ENCODE data around the gene TNFAIP2.

TNFAIP2 gene

GRCh38 chr14:103122585-103122946 is 695 bp upstream of the TNFAIP2 start:
- DNase-seq (ENCODE audit: low read depth) = no peak

DNA sequence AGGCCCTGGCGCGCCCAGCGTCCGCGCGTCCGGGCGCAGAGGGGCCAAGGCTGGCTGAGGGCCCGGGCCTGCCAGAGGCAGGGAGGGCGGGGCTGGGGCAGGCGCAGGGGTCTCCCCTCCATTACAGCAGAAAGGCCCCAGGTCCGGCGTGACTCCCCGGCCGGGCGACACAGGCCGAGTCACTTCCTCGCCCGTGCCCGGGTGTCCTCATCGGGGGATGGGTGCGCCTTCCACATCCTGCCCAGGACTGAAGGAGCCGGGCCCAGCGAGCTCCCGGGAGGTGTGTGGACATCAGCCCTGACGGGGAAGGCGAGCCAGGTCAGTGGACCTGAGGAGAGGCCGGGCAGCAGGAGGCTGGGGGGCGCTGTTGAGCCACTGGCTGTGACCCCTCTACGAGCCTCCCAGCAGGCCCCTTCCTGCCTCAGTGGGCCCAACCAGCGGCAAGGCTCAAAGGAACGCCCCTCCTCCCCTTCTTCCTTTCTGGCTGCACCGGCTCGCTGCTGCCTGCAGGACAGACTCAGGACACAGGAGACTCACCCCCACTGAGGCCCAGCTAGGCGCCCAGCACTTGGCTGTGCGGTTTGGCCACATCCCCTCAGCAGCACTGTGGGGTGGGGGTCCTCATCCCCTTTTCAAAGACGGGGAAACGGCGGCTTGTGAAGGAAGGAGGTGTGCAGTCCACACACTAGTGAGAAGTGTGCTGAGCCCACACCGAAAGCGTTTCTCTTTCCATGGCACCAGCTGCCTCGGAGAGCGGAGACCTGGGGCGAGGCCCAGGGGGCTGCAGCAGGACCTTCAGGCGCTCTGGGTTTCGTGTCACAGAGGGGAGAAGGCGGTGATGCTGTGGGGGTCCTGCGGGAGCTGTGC is 606 bp downstream of the TNFAIP2 start:
- no peak for DNase-seq (ENCODE audit: low read depth)

DNA sequence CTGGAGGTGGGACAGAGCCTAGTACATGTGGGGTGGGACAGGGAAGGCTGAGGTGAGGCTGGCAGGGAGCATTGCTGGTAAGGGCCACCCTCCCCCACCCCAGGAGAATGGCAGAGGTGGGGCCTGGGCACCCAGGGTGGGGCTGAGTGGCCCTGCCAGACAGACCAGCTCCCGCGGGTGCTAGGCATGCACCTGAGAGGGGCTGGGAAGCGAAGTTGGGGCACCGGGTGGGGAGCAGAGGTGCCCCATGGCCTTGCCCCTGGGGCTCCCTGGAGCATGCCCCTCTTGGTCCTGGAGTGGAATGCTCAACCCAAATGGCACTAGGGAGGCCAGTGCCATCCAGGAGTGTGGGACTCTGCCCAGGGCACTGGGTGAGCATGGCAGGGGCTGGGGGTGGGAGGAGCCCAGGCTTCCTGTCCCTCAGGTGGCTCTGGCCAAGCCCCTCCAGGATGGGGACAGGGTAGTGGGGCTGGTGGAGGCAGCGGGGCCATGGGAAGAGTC is 1.3 kb downstream of the TNFAIP2 start:
- DNase-seq (ENCODE audit: low read depth) = no peak

GRCh38 chr14:103125098-103126070 is 2.1 kb downstream of the TNFAIP2 start:
- DNase-seq (ENCODE audit: low read depth) = no peak

DNA sequence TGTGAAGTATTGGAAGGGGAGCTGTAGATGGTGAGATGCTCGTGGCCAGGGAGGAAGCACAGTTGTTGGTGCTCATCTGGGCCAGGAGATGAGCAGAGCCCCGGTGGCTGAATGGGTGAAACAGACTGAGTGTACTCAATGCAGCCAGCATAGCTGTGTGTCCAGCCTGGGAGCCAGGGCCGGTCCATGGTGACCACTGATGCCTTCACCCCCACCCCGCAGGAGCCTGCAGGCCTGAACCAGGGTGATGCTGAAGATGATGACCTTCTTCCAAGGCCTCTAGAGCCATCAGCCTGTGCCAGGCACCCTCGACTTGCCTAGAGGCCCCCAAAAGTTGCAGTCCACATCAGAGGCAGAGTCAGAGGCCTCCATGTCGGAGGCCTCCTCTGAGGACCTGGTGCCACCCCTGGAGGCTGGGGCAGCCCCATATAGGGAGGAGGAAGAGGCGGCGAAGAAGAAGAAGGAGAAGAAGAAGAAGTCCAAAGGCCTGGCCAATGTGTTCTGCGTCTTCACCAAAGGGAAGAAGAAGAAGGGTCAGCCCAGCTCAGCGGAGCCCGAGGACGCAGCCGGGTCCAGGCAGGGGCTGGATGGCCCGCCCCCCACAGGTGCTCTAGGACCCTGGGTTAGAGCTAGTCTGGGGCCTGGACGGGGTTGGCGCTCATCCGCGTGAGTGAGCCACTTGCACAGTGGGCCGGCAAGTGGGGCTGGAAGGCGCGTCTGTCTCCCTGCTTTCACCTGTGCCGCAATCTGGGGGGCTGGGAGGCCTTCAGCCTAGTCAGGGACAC is 3.0 kb downstream of the TNFAIP2 start:
- no peak for DNase-seq (ENCODE audit: low read depth)

- no peak for DNase-seq (ENCODE audit: low read depth)
These were observed 3.6 kb downstream of the TNFAIP2 start for GRCh38 chr14:103126873-103127304.

GRCh38 chr14:103127356-103127755 is 4.1 kb downstream of the TNFAIP2 start:
- DNase-seq (ENCODE audit: low read depth) = no peak

- DNase-seq (ENCODE audit: low read depth) = no peak
These were observed 4.8 kb downstream of the TNFAIP2 start for GRCh38 chr14:103127861-103128598.

- DNase-seq (ENCODE audit: low read depth) = no peak
These were observed 5.5 kb downstream of the TNFAIP2 start for GRCh38 chr14:103128631-103129300.

GRCh38 chr14:103129301-103130016 is 6.2 kb downstream of the TNFAIP2 start:
- no peak for DNase-seq (ENCODE audit: low read depth)

DNA sequence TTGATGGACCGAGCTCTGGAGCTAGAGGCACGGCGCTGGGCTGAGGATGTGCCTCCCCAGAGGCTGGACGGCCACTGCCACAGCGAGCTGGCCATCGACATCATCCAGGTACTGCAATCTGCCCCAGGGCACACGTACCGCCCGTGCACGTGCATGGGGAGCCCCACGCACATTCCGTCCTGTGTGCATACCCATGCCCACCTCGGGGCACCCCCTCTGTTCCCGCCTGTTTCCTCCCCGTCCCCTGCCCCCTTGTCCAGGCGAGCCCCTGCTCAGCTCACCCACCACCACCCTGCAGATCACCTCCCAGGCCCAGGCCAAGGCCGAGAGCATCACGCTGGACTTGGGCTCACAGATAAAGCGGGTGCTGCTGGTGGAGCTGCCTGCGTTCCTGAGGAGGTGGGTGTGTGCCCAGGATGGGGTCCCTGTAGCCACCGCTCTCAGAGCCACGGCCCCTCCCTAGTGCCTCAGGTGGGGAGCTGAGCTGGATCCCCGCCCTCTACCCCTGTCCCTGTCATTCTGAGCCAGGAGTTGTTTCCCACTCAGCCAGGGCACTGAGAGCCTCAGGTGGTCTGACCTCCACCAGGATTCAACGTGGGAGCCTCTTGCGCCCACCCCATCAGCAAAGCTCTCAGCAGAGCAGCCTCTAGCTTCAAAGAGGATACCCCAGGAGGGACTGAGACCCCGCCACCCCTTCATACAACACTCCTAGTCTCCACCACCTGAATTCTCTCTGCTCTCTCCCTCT is 6.9 kb downstream of the TNFAIP2 start:
- DNase-seq (ENCODE audit: low read depth) = no peak

DNA sequence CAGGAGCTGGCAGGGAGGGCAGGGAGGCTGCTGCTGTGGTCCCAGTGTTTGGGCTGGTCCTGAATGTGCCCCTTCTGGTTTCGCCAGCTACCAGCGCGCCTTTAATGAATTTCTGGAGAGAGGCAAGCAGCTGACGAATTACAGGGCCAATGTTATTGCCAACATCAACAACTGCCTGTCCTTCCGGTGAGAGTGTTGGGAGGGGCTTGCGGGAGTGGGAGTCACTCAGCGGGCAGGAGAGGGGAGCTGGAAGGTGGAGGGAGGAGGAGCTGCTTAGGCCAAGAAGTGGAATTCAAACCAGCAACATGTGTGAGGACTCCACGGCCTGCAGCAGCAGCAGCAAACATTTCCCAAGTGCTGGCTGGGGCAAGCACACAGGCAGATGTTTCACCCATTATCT is 7.7 kb downstream of the TNFAIP2 start:
- DNase-seq (ENCODE audit: low read depth) = no peak

GRCh38 chr14:103131580-103131979 is 8.3 kb downstream of the TNFAIP2 start:
- no peak for DNase-seq (ENCODE audit: low read depth)

DNA sequence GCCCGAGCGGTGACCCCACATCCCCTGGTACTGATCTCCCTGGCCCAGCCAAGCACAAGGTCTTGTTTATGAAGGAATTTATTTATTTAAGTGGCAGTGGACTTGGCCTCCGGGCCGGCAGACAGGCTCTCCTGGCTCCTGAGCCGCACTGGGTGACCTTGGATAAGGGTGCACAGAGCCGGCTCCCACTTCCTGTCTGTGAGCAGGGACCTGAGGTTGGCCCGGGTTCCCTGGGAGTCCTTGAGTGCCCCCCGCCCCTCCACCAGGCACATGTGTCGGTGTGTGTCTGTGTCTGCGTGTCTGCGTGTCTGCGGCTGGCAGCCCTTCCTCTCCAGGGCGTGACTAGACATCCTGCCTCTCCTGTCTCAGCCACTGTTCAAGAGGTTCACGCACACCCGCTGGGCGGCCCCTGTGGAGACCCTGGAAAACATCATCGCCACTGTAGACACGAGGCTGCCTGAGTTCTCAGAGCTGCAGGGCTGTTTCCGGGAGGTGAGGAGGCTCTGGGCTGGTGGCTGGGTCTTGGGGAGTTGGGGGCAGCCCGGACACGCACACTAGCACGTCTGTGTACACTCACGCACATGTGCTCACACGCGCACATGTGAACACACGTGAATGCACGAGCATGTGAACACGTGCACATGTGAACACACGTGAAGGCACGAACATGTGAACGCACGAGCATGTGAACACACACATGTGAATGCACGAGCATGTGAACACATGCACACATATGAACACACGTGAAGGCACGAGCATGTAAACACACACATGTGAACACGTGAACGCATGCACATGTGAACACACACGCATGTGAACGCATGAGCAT is 9.3 kb downstream of the TNFAIP2 start:
- DNase-seq (ENCODE audit: low read depth) = no peak

GRCh38 chr14:103133210-103134140 is 10.2 kb downstream of the TNFAIP2 start:
- no peak for DNase-seq (ENCODE audit: low read depth)

- no peak for DNase-seq (ENCODE audit: low read depth)
These were observed 11.1 kb downstream of the TNFAIP2 start for GRCh38 chr14:103134405-103134804.

DNA sequence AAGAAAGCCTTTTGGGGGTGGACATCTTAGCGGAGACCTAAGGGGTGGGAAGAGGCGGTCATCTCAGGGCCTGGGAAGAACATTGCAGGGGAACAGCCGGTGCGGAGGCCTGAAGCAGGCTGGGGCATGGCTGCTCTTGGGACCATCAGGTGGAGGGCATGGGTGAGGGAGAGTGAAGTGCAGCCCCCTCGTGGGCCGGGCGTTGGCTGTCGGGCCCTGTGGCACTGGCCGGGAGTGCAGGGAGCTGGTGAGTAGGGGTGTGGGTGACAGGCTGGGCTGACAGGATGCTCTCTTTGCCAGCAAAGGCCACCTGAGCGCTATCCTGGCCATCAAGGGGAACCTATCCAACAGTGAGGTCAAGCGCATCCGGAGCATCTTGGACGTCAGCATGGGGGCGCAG is 11.7 kb downstream of the TNFAIP2 start:
- DNase-seq (ENCODE audit: low read depth) = no peak

Data from stimulated activated CD8-positive, alpha-beta memory T cell treated with anti-CD3 and anti-CD28 coated beads, Interleukin-12 subunit alpha, Interleukin-12 subunit beta, amount 100 ng/mL, for 4 hours (primary cell).